SH-SY5Y (cell line): ENCODE data around the gene REXO1.

Experiments used
- GATA2 ChIP-seq: IDR thresholded peaks from 2 replicates; pipeline ENCODE4 v1.6.1; 2011; ENCODE audit warnings: mild to moderate bottlenecking, low read depth, low read length
- GATA3 ChIP-seq: IDR thresholded peaks from 2 replicates; pipeline ENCODE4 v1.6.1; 2011; ENCODE audit warnings: low read depth, mild to moderate bottlenecking, low read length, moderate library complexity

DNA sequence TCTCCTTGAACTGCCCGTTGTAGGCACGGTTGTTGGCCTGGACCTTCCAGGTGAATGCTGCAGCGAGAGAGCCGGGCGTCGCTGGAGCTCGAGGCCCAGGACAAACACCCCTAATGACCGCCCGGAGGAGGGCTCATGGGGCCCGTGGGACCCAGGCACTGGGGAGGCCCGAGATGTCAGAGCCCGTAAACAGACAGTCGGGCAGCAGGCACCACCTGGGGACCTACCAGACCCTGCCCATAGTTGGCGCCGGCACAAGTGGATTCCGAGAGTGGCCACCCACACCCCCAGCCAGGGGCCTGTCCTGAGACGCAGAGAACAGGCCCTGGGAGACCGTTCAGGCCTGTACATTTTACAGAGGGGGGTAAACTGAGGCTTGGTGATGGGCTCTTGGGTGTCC is 38.6 kb downstream of the REXO1 start:
- TF ChIP-seq GATA2: no peak
- no peak for TF ChIP-seq GATA3
